Measurements from ENCODE around the gene SARS1.

- TF ChIP-seq POLR2AphosphoS5 (IDR thresholded peaks at IDR 0.05; ENCODE audit: borderline replicate concordance, low read depth, low read length) (no peak), EZH2 (IDR thresholded peaks at IDR 0.05) (no peak)
These were observed 36.9 kb downstream of the SARS1 start for GRCh38 chr1:109250454-109251276.
